CD4-positive, alpha-beta T cell treated with Interleukin-6 for 4 hours (primary cell): ENCODE results near the gene IMPG1.
"Not testable (repeated sequence)": the region's sequence is repeated elsewhere in the genome, so short reads cannot be mapped to it uniquely, and the experiment has no call there.

ENCODE experiments used
- DNase-seq: peaks from one replicate; pipeline ENCODE4 v3.0.0-alpha.2; 2020; ENCODE audit warnings: mixed read lengths

The IMPG1 gene

GRCh38 chr6:75946146-75946831, 126.2 kb downstream of the IMPG1 start:
- DNase-seq = no peak

GRCh38 chr6:75943381-75943780, 129.1 kb downstream of the IMPG1 start:
- DNase-seq = no peak

GRCh38 chr6:75941509-75941908, 131.0 kb downstream of the IMPG1 start:
- no peak for DNase-seq

- DNase-seq = no peak
Measured at GRCh38 chr6:75940564-75940963, 131.9 kb downstream of the IMPG1 start.

GRCh38 chr6:75937846-75938245, 134.6 kb downstream of the IMPG1 start:
- no peak for DNase-seq

- DNase-seq = no peak
Measured at GRCh38 chr6:75936682-75937081, 135.8 kb downstream of the IMPG1 start.

- DNase-seq = no peak
Measured at GRCh38 chr6:75935473-75935793, 137.0 kb downstream of the IMPG1 start.

GRCh38 chr6:75934643-75935472, 137.6 kb downstream of the IMPG1 start:
- DNase-seq = peak; percentile 5

- DNase-seq = no peak
Measured at GRCh38 chr6:75933387-75933975, 139.0 kb downstream of the IMPG1 start.

- no peak for DNase-seq
Measured at GRCh38 chr6:75932067-75932466, 140.4 kb downstream of the IMPG1 start.

GRCh38 chr6:75931011-75931680, 141.3 kb downstream of the IMPG1 start:
- DNase-seq = no peak

- no peak for DNase-seq
Measured at GRCh38 chr6:75926293-75927168, 145.9 kb downstream of the IMPG1 start.

GRCh38 chr6:75922226-75922625, 150.2 kb downstream of the IMPG1 start:
- DNase-seq = no peak

- no peak for DNase-seq
Measured at GRCh38 chr6:75913040-75913439, 159.4 kb downstream of the IMPG1 start.

GRCh38 chr6:75907444-75907843, 165.0 kb downstream of the IMPG1 start:
- no peak for DNase-seq

- DNase-seq = no peak
Measured at GRCh38 chr6:75906871-75907270, 165.6 kb downstream of the IMPG1 start.

- DNase-seq = not testable (repeated sequence)
Measured at GRCh38 chr6:75905129-75905528, 167.3 kb downstream of the IMPG1 start.

- DNase-seq = not testable (repeated sequence)
Measured at GRCh38 chr6:75900216-75900615, 172.2 kb downstream of the IMPG1 start.

- no peak for DNase-seq
Measured at GRCh38 chr6:75896526-75896925, 175.9 kb downstream of the IMPG1 start.

GRCh38 chr6:75893776-75894152, 178.7 kb downstream of the IMPG1 start:
- DNase-seq = no peak

GRCh38 chr6:75893058-75893775, 179.2 kb downstream of the IMPG1 start:
- DNase-seq = no peak

- no peak for DNase-seq
Measured at GRCh38 chr6:75892384-75892783, 180.1 kb downstream of the IMPG1 start.
